Loucy (cell line): ENCODE data around the gene SLC30A7.

Source experiments
- H2AFZ ChIP-seq: fragments of 200-600 bp; sonication (generic); 2 replicates; pipeline ENCODE4 v1.6.0; 2016; ENCODE audit warnings: antibody characterized with exemption, mild to moderate bottlenecking, low read length, moderate library complexity
- H3F3A ChIP-seq: fragments of 200-600 bp; 2 replicates; pipeline ENCODE4 v1.6.0; 2016; ENCODE audit warnings: antibody characterized with exemption, low read depth, mild to moderate bottlenecking
- H3K27me3 ChIP-seq: fragments of 200-600 bp; sonication (generic); 2 replicates; pipeline ENCODE4 v1.6.1; 2014; ENCODE audit warnings: low read length, mild to moderate bottlenecking; ENCODE audit not compliant: insufficient read depth, poor library complexity, severe bottlenecking
- H3K36me3 ChIP-seq: fragments of 200-600 bp; sonication (generic); 2 replicates; pipeline ENCODE4 v1.6.1; 2016; ENCODE audit warnings: low read length; ENCODE audit not compliant: insufficient read depth
- H3K4me1 ChIP-seq: fragments of 200-600 bp; sonication (generic); 2 replicates; pipeline ENCODE4 v1.5.1; 2014; ENCODE audit warnings: low read length, mild to moderate bottlenecking; ENCODE audit not compliant: insufficient read depth, poor library complexity, severe bottlenecking
- H3K4me2 ChIP-seq: fragments of 200-600 bp; sonication (generic); 2 replicates; pipeline ENCODE4 v1.6.0; 2014; ENCODE audit warnings: antibody characterized with exemption, low read length, low read depth, mild to moderate bottlenecking; ENCODE audit not compliant: poor library complexity, severe bottlenecking
- H3K4me3 ChIP-seq: fragments of 200-600 bp; sonication (generic); 2 replicates; pipeline ENCODE4 v1.5.1; 2014; ENCODE audit warnings: low read length, mild to moderate bottlenecking, mixed read lengths; ENCODE audit not compliant: poor library complexity, severe bottlenecking
- H3K79me2 ChIP-seq: fragments of 200-600 bp; sonication (generic); 2 replicates; pipeline ENCODE4 v1.6.1; 2014; ENCODE audit warnings: low read length; ENCODE audit not compliant: insufficient read depth
- H3K9ac ChIP-seq: fragments of 200-600 bp; sonication (generic); 2 replicates; pipeline ENCODE4 v1.6.0; 2014; ENCODE audit warnings: mild to moderate bottlenecking, low read depth, low read length, moderate library complexity; ENCODE audit not compliant: poor library complexity, severe bottlenecking
- H3K9me2 ChIP-seq: fragments of 200-600 bp; sonication (generic); replicated peaks from 2 replicates; pipeline ENCODE4 v1.6.1; 2016; ENCODE audit warnings: low read depth, low read length, mixed read lengths
- H3K9me3 ChIP-seq: fragments of 200-600 bp; sonication (generic); 2 replicates; pipeline ENCODE4 v1.6.1; 2014; ENCODE audit warnings: mild to moderate bottlenecking, antibody characterized with exemption, low read length, low read depth; ENCODE audit not compliant: insufficient read depth
- H4K20me1 ChIP-seq: fragments of 200-600 bp; sonication (generic); 2 replicates; pipeline ENCODE4 v1.6.0; 2014; ENCODE audit warnings: antibody characterized with exemption, low read length, mild to moderate bottlenecking; ENCODE audit not compliant: insufficient read depth, poor library complexity, severe bottlenecking
- CTCF ChIP-seq: fragments of 200-600 bp; sonication (generic); conservative IDR thresholded peaks from 2 replicates; pipeline ENCODE4 v1.5.1; 2014; ENCODE audit warnings: mild to moderate bottlenecking, antibody characterized with exemption, low read length
- EZH2phosphoT487 ChIP-seq: fragments of 200-600 bp; IDR thresholded peaks from 2 replicates; pipeline ENCODE4 v1.6.1; 2018; ENCODE audit warnings: antibody characterized with exemption, mild to moderate bottlenecking, moderate library complexity, borderline replicate concordance

Gene SLC30A7

DNA sequence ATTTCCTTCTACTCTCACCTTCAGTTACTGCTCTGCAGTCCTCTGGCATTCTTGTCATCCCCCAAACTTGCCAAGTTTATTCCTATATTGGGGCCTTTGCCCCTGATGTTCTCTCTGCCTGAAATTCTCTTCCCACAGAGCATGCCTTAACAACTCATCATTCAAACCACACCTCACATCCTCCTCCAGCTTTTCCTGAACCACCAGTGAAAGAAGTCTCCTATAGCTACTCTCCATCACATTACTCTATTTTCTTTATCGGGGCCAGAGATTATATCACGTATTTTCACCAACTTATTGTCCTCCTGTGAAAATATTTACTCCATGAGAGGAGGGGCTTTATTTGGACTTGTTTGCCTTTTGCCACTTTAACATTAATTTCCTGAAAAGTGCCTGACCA is 33.3 kb upstream of the SLC30A7 start:
- TF ChIP-seq CTCF (no peak), EZH2phosphoT487 (no peak)
- Histone ChIP-seq H3K4me2 (no peak overlapping the region), H3F3A (no peaks in the 10 kb centered on the region), H3K9me3 (no peaks in the 10 kb centered on the region), H3K9ac (no peak overlapping the region), H3K79me2 (no peaks in the 10 kb centered on the region), H3K4me1 (no peaks in the 10 kb centered on the region), H4K20me1 (no peaks in the 10 kb centered on the region), H3K36me3 (no peaks in the 10 kb centered on the region), H3K27me3 (no peaks in the 10 kb centered on the region), H3K4me3 (no peak overlapping the region), H3K9me2 (no peaks in the 10 kb centered on the region), H2AFZ (no peak overlapping the region)

GRCh38 chr1:100866041-100866900 is 29.6 kb upstream of the SLC30A7 start:
- no peaks in the 10 kb centered on the region for H4K20me1 ChIP-seq
- TF ChIP-seq EZH2phosphoT487 (no peak), CTCF (peak; percentile 85)
- 0 out of 2 replicates have a peak overlapping the region, but pooled peaks have one; percentile 16 for H2AFZ ChIP-seq
- no peaks in the 10 kb centered on the region for H3K79me2 ChIP-seq
- H3K4me1 ChIP-seq, result peaks cover 8% of the 10 kb centered on the region
- H3K27me3 ChIP-seq, result no peaks in the 10 kb centered on the region
- no peak overlapping the region for H3K9ac ChIP-seq
- H3F3A ChIP-seq, result no peaks in the 10 kb centered on the region
- no peaks in the 10 kb centered on the region for H3K9me3 ChIP-seq
- no peak overlapping the region for H3K4me3 ChIP-seq
- H3K36me3 ChIP-seq, result no peaks in the 10 kb centered on the region
- no peak overlapping the region for H3K4me2 ChIP-seq
- H3K9me2 ChIP-seq, result no peaks in the 10 kb centered on the region

DNA sequence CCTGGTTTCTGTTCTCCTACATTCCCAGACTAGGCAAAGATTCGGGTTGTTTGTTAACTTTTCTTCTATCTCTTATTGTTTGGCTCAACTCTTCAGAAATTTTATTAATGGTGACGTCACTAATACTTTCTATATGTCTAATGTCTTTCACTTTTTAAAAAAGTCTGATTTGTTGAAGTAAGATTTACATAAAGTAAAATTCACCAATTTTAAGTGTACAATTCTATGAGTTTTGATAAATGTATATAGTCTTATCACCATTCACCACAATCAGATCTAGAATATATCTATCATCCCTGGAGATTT is 29.0 kb upstream of the SLC30A7 start:
- no peaks in the 10 kb centered on the region for H3K9me2 ChIP-seq
- no peak for TF ChIP-seq EZH2phosphoT487
- no peak for TF ChIP-seq CTCF
- H3K4me2 ChIP-seq, result no peak overlapping the region
- H2AFZ ChIP-seq, result no peak overlapping the region
- H3K4me1 ChIP-seq, result peaks cover 10% of the 10 kb centered on the region
- no peaks in the 10 kb centered on the region for H3K9me3 ChIP-seq
- H3F3A ChIP-seq, result no peaks in the 10 kb centered on the region
- H4K20me1 ChIP-seq, result no peaks in the 10 kb centered on the region
- H3K4me3 ChIP-seq, result no peak overlapping the region
- H3K27me3 ChIP-seq, result no peaks in the 10 kb centered on the region
- no peak overlapping the region for H3K9ac ChIP-seq
- no peaks in the 10 kb centered on the region for H3K79me2 ChIP-seq
- no peaks in the 10 kb centered on the region for H3K36me3 ChIP-seq
